ENCODE results near the gene COX4I1.

The COX4I1 gene

GRCh38 chr16:85823328-85823920 lies 23.9 kb downstream of the COX4I1 start:
- Histone ChIP-seq H3K9me3 (ENCODE audit: control insufficient read depth, low read length) (no peaks in the 10 kb centered on the region), H3K79me2 (no peaks in the 10 kb centered on the region), H3K4me1 (peaks cover 2% of the 10 kb centered on the region), H3K36me3 (ENCODE audit: control insufficient read depth, insufficient read depth, low read length) (no peaks in the 10 kb centered on the region), H2AFZ (no peak overlapping the region), H3K4me2 (ENCODE audit: low read length) (no peak overlapping the region), H3K4me3 (ENCODE audit: low read depth, low read length) (no peak overlapping the region), H3K9ac (no peak overlapping the region), H3K27ac (no peak overlapping the region), H3K27me3 (ENCODE audit: control insufficient read depth, insufficient read depth, low read length) (no peaks in the 10 kb centered on the region)
- TF ChIP-seq CTCF (IDR thresholded peaks at IDR 0.05) = no peak

- H3K27me3 ChIP-seq (ENCODE audit: control insufficient read depth, insufficient read depth, low read length) = no peaks in the 10 kb centered on the region
- no peaks in the 10 kb centered on the region for H3K9me3 ChIP-seq (ENCODE audit: control insufficient read depth, low read length)
- H3K27ac ChIP-seq = no peak overlapping the region
- no peak overlapping the region for H3K4me3 ChIP-seq (ENCODE audit: low read depth, low read length)
- H2AFZ ChIP-seq = no peak overlapping the region
- TF ChIP-seq CTCF (IDR thresholded peaks at IDR 0.05) = no peak
- no peak overlapping the region for H3K4me2 ChIP-seq (ENCODE audit: low read length)
- H3K9ac ChIP-seq = no peak overlapping the region
- no peaks in the 10 kb centered on the region for H3K79me2 ChIP-seq
- no peaks in the 10 kb centered on the region for H3K36me3 ChIP-seq (ENCODE audit: control insufficient read depth, insufficient read depth, low read length)
- peaks cover 2% of the 10 kb centered on the region for H3K4me1 ChIP-seq
Observed at GRCh38 chr16:85824161-85825135, 25.0 kb downstream of the COX4I1 start.

- no peak for TF ChIP-seq CTCF (IDR thresholded peaks at IDR 0.05)
- Histone ChIP-seq H3K9me3 (ENCODE audit: control insufficient read depth, low read length) (no peaks in the 10 kb centered on the region), H3K4me2 (ENCODE audit: low read length) (no peak overlapping the region), H3K4me3 (ENCODE audit: low read depth, low read length) (no peak overlapping the region), H3K27me3 (ENCODE audit: control insufficient read depth, insufficient read depth, low read length) (no peaks in the 10 kb centered on the region), H2AFZ (no peak overlapping the region), H3K4me1 (peaks cover 2% of the 10 kb centered on the region), H3K79me2 (no peaks in the 10 kb centered on the region), H3K36me3 (ENCODE audit: control insufficient read depth, insufficient read depth, low read length) (no peaks in the 10 kb centered on the region), H3K9ac (no peak overlapping the region), H3K27ac (no peak overlapping the region)
Observed at GRCh38 chr16:85825326-85825725, 25.8 kb downstream of the COX4I1 start.

DNA sequence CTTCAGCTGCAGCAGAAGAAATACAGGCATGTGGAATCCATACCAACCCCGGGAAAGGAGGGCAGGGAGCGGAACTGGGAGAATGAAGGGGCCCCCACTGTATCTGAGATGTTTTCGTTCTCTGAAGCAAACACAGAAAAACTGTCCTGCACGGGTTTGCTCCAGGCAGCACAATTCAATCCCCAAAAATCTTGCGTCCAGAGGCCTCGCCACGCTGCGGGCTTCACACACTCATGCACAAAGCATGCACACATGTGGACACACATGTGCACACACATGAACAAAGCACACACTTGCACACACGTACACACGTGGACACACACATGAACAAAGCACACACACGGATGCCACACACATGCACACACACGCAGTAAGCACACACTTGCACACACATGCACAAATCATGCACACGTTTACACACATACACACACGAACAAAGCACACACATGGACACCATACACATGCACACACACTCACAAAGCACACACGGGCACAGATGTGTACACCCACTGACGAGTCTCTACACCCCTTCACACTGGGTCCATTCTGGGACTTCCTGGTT lies 27.3 kb downstream of the COX4I1 start:
- H2AFZ ChIP-seq = no peak overlapping the region
- no peak overlapping the region for H3K4me2 ChIP-seq (ENCODE audit: low read length)
- H3K27me3 ChIP-seq (ENCODE audit: control insufficient read depth, insufficient read depth, low read length) = no peaks in the 10 kb centered on the region
- no peaks in the 10 kb centered on the region for H3K36me3 ChIP-seq (ENCODE audit: control insufficient read depth, insufficient read depth, low read length)
- no peak for TF ChIP-seq CTCF (IDR thresholded peaks at IDR 0.05)
- H3K4me3 ChIP-seq (ENCODE audit: low read depth, low read length) = no peak overlapping the region
- H3K9me3 ChIP-seq (ENCODE audit: control insufficient read depth, low read length) = no peaks in the 10 kb centered on the region
- H3K79me2 ChIP-seq = no peaks in the 10 kb centered on the region
- H3K9ac ChIP-seq = no peak overlapping the region
- H3K4me1 ChIP-seq = no peaks in the 10 kb centered on the region
- no peak overlapping the region for H3K27ac ChIP-seq

All from parathyroid adenoma (tissue), 2 donors.